ENCODE results near the gene TLR10.

DNA sequence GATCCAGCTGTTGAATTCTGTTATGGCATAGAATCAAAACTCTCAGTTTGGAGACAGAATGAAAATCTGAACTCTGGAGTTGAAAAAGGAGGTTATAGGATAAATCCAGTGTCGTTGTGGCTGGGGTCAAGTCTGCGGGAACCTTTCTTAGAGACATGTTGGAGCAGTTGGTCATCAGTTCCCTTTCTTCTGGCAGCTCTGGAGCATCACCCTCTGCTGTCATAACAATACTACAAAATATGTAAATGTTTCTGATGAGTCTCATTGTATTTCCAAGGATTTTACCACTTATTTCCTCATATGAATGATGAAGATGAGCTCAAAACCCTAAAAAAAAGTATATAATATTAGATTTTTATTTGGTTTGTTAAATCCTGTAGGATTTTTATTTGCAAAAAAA is 7.5 kb downstream of the TLR10 start:
- TF ChIP-seq, protein P1, sequence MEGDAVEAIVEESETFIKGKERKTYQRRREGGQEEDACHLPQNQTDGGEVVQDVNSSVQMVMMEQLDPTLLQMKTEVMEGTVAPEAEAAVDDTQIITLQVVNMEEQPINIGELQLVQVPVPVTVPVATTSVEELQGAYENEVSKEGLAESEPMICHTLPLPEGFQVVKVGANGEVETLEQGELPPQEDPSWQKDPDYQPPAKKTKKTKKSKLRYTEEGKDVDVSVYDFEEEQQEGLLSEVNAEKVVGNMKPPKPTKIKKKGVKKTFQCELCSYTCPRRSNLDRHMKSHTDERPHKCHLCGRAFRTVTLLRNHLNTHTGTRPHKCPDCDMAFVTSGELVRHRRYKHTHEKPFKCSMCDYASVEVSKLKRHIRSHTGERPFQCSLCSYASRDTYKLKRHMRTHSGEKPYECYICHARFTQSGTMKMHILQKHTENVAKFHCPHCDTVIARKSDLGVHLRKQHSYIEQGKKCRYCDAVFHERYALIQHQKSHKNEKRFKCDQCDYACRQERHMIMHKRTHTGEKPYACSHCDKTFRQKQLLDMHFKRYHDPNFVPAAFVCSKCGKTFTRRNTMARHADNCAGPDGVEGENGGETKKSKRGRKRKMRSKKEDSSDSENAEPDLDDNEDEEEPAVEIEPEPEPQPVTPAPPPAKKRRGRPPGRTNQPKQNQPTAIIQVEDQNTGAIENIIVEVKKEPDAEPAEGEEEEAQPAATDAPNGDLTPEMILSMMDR (IDR thresholded peaks at IDR 0.05 in 2 of 3, conservative IDR thresholded peaks at IDR 0.05 in 1 of 3; ENCODE audit: borderline replicate concordance in 1 of 3, insufficient read depth in 1 of 3, low read depth in 2 of 3, low read length in 2 of 3): no peak
- no peak for TF ChIP-seq SP1 (IDR thresholded peaks at IDR 0.05; ENCODE audit: low read depth)
- no peak for TF ChIP-seq FOSL1 (IDR thresholded peaks at IDR 0.05; ENCODE audit: low read depth)
- TF ChIP-seq EZH2phosphoT487 (IDR thresholded peaks at IDR 0.05; ENCODE audit: borderline replicate concordance): no peak
- no peak for TF ChIP-seq RAD21 (IDR thresholded peaks at IDR 0.05; ENCODE audit: low read depth)
- TF ChIP-seq YY1 (IDR thresholded peaks at IDR 0.05; ENCODE audit: extremely low read depth, insufficient replicate concordance, low read depth, low read length): no peak
